ENCODE data around the gene RDH12.
"Not testable (repeated sequence)": the region's sequence is repeated elsewhere in the genome, so short reads cannot be mapped to it uniquely, and the experiment has no call there.

The RDH12 gene

GRCh38 chr14:67705211-67705610, 3.5 kb downstream of the RDH12 start:
- no peak for DNase-seq

- DNase-seq: not testable (repeated sequence)
Measured at GRCh38 chr14:67709346-67709745, 7.7 kb downstream of the RDH12 start.

GRCh38 chr14:67709796-67710195, 8.1 kb downstream of the RDH12 start:
- not testable (repeated sequence) for DNase-seq

GRCh38 chr14:67710209-67710608, 8.5 kb downstream of the RDH12 start:
- no peak for DNase-seq

- no peak for DNase-seq
Measured at GRCh38 chr14:67717048-67717447, 15.4 kb downstream of the RDH12 start.

GRCh38 chr14:67718265-67718664, 16.6 kb downstream of the RDH12 start:
- no peak for DNase-seq

GRCh38 chr14:67719385-67719784, 17.7 kb downstream of the RDH12 start:
- DNase-seq: not testable (repeated sequence)

- DNase-seq: no peak
Measured at GRCh38 chr14:67719866-67720265, 18.2 kb downstream of the RDH12 start.

DNA sequence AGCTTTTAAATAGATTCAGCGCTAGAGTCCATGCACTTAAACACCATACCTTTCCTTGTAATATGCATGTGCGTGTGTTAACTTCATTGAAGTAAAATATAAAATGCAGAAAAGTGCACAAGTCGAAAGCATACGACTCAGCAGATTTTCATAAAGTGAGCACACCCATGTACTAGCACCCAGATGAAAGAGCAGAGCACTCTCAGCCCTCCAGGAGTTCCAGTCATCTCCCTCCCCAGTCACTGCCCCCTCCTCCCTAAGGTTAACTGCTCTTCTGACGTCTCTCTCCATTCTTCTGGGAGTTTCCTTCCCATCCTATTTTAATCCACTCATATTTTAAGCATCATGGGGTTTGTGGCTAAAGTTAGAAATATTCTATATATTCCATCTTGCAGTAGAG, 20.2 kb downstream of the RDH12 start:
- no peak for DNase-seq

DNA sequence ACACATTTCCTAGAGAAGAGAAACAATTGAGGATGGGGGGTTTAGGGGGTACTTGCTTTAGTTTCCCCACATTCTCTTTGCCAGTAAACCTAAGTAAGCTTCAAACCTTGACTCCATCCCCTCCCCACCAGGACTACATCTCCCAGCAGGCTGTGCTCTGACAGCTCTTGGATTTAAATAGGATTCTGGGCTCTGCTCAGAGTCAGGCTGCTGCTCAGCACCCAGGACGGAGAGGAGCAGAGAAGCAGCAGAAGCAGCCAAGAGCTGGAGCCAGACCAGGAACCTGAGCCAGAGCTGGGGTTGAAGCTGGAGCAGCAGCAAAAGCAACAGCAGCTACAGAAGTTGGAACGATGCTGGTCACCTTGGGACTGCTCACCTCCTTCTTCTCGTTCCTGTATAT, 20.6 kb downstream of the RDH12 start:
- no peak for DNase-seq

- no peak for DNase-seq
Measured at GRCh38 chr14:67725171-67725570, 23.5 kb downstream of the RDH12 start.

- DNase-seq: no peak
Measured at GRCh38 chr14:67727361-67727760, 25.7 kb downstream of the RDH12 start.

DNA sequence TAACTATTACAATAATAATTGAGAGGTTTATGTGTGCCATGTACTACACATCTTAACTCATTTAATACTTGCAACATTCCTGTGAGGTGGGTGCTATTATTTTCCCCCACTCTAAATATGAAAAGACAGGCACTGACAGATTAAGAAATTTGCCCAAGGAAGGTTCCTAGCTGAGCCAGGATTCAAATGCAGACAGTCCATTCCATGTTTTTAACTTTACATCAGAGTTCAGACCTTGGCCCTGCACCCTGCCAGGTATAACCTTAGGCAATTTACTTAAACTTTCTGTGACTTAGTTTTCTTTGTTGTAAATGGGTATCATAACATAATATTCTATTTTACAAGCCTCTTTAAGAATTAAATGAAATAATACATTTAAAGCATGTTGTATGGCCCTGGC, 26.6 kb downstream of the RDH12 start:
- DNase-seq: no peak

DNA sequence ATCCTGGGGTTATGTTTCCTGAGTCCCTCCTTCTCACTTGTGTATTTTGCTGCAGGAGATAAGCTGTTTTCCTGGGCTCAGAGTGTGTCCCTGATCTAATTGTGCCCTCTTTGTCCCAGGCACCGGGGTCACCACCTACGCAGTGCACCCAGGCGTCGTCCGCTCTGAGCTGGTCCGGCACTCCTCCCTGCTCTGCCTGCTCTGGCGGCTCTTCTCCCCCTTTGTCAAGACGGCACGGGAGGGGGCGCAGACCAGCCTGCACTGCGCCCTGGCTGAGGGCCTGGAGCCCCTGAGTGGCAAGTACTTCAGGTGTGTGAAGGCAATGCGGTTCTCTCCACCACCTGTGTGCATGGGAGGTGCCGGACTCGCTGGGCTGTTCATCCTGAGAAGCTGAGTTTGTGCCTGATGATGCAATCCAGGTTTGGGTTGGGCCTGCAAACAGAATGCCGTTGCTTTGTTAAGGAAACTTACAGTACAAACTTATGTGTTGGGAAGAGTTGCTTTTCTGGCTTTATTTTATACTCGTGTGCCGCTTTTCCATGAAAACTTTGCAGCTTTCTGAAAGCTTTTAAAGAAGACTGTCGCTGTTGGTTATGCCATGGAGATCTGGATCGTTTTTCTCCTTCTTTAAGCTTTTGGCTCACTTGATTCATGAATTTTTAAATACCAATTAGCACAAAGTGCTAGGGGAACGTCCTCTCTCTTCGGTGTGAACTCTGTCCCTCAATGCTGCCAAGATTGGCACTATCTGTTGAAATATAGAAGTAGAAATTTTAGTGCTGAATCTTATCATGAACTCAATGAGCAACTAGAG, 27.6 kb downstream of the RDH12 start:
- no peak for DNase-seq

- no peak for DNase-seq
Measured at GRCh38 chr14:67733616-67734015, 31.9 kb downstream of the RDH12 start.

DNA sequence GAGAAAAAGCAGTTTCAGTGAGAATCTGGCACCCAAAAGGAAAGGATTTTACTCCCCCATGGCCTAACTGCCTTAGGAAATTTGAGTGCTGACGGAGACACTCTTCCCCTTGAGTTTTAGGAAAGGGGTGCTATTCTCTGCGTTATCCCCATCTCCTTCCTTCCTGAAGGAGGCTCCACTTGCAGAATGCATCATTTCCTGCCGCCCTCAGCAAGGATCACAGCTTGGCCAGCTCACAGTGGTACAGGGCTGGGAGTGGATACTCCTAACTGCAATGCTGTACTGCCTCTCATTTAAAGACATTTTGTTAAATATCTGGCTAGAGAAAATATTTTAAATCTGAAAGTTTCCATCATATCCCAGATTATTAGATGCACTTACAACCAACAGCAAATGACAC, 33.0 kb downstream of the RDH12 start:
- no peak for DNase-seq

DNA sequence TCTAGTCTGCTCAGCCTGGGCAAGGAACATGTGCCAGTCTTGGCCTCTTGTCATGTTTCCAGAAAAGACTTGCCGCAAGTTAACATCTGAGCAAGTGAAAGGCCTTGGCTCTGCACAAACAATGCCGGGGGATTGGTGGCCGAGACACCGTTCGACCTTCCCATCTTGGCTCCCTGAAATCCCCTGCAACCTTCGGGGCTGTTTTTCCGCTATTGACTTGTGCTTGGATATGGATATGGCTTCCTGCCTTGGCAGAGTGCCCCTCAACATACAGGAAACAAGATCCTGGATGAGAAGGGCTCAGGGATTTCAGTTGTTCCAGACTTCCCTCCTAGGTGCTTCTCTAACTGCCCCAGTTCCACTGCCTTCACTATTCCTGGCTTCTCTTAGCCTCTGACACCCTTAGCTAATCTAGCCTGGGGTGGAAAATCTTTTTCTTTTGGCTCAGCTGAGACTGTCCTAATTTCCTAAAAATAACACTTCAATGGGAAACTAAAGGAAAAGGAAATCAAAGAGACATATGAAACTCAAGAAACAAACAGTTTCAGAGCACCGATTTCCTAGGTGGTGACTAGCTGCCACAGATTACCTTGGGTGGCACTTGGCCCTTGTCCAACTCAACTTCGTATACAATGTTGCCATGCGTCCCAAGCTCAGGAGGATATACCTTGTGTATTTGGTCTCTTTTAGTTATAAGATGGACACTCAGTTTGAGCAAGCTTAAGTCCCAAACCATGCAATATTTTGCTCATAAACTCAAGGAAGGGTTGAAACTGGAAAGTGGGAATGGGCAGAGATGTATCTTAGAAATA, 33.9 kb downstream of the RDH12 start:
- no peak for DNase-seq

- no peak for DNase-seq
Measured at GRCh38 chr14:67736771-67737170, 35.1 kb downstream of the RDH12 start.

DNA sequence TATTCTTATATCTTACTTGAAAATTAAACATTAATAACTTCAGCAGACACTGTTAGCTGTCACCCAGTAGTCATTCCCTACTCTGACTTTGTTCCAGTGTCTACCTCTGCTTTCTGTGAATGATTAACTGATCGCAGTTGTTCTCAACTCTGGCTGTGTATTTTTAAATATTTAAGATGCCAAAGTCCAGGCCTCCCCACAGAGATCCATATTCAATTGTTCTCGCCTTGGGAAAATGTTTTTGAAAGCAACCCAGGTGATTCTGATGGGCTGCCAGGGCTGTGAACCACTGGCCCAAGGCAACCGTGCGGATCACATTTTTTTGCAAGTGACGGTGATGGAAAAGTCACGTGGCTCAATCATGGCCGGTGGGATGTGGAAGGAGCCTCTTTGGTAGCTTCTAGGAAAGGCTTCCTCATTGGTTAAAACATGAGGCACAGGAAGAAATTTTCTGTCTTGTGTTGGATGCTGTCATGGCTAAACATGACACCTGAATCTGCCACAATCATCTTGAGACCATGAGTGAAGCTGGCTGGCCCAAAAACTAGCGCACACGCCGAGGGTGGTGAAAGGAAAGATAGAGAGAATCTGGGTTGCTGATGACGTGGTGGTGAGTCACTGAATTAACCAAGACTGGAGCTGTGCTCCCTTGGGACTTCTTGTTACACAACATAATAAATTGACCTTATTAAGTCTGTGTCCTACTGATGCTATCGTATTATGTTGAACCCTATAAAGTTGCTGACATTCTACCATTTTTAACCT, 37.2 kb downstream of the RDH12 start:
- DNase-seq: peak; percentile 3 to 23

GRCh38 chr14:67744046-67744445, 42.4 kb downstream of the RDH12 start:
- no peak for DNase-seq

GRCh38 chr14:67746927-67747326, 45.2 kb downstream of the RDH12 start:
- no peak for DNase-seq

DNA sequence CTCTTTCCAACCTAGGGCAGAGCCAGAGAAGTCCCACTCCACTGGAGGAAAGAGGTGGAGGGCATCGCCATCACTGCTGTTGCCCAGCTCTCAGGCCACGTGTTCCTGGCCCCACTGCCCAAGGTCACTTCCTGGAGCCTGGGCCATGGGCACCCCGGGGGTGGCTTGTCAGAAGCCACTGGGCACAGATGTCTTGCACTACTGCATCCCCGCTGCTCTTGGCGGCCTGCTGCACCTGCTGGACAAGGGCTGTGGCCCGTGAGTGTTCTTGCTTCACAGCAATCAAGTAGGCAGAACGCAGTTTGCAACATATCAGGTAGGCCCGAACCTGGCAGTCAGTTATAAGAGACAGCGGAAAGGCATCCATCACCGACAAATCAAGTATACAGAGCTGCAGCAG, 46.6 kb downstream of the RDH12 start:
- no peak for DNase-seq

GRCh38 chr14:67749341-67750084, 47.8 kb downstream of the RDH12 start:
- DNase-seq: no peak
